Measurements from ENCODE around the gene HOGA1. TPM values are rescaled to one million over a fixed set of nuclear protein-coding genes. Genes with fewer than 3 reads are reported as not detected.
A peak's percentile ranks its signal among the peaks of the same experiment; 100 is the strongest.
"Not testable (repeated sequence)": the region's sequence is repeated elsewhere in the genome, so short reads cannot be mapped to it uniquely, and the experiment has no call there.

HOGA1 gene
- total RNA-seq, 3 donors from 2014 or later (not counting 1 experiment from before 2014, with no cell fraction given), result not detected

DNA sequence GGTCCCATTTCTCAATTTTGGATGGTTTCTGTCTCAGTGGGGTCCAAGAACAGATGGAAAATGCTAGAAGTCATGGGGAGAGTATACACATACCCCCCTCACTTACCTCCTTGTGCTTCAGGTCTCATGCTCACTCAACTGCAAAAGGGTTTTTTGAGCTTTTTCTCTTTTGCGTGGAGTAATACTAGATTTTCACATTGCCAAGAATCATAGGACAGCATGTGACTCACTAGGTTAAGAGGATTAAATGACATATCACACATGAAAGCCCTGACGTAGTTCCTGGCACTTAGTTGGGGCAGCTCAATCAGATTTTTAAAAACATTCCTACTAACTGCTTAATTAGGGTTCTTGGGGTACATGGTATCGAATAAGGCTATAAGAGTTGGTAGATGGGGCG, 60.7 kb downstream of the HOGA1 start:
- intact Hi-C loops (cut with micrococcal nuclease), result loop anchor here (5.0 to 10.0 kb wide), 3 partner anchors 148 to 350 kb away; partner anchors contain the start of genes ARHGAP19, MMS19 and UBTD1

DNA sequence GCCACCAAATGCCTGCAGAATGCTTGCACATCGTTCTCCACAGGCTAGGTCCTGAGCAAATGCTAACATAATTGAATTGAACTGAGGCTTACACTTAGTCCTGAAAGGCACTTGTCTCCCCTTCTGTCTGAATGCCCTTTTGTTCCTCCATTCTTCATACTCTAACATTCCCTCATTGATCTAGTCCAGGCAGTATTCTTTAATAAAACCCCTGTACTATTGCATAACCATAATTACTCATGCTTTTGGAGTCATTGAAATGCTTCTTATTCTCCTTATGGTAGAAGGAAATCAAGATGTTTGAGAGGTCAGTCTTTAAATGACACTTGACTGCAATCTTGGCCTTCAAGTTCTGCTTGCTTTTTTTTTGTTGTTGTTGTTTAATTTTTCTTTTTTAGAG, 63.4 kb downstream of the HOGA1 start:
- Histone ChIP-seq H3K27me3 (ENCODE audit: control insufficient read depth, insufficient read depth, low read length) (no peaks in the 10 kb centered on the region), H3K27ac (ENCODE audit: low read length) (no peak overlapping the region), H3K36me3 (ENCODE audit: control insufficient read depth, insufficient read depth, low read length) (peaks cover 28% of the 10 kb centered on the region), H3K4me3 (ENCODE audit: low read length) (no peak overlapping the region), H3K4me1 (ENCODE audit: control insufficient read depth, insufficient read depth, low read length) (peaks cover 24% of the 10 kb centered on the region), H3K9me3 (ENCODE audit: control insufficient read depth, insufficient read depth, low read length) (no peaks in the 10 kb centered on the region)
- intact Hi-C loops (cut with micrococcal nuclease), result loop anchor here (10.0 kb wide), 2 partner anchors 233 to 353 kb away; partner anchors contain the start of gene ARHGAP19
- H3K27ac Mint-ChIP-seq, result peak overlapping the region; percentile 93 to 94
- H3K36me3 Mint-ChIP-seq, result no peaks in the 10 kb centered on the region
- no peak overlapping the region for H3K4me3 Mint-ChIP-seq
- no peaks in the 10 kb centered on the region for H3K27me3 Mint-ChIP-seq (ENCODE audit: low read depth in 2 of 2)
- 100% methylated on average over 1 of the region's 1 CpG for WGBS (ENCODE audit: insufficient coverage)
- no peaks in the 10 kb centered on the region for H3K9me3 Mint-ChIP-seq
- peaks cover 30 to 33% of the 10 kb centered on the region in 2 donors for H3K4me1 Mint-ChIP-seq
- no peak for DNase-seq
- TF ChIP-seq, protein P1, sequence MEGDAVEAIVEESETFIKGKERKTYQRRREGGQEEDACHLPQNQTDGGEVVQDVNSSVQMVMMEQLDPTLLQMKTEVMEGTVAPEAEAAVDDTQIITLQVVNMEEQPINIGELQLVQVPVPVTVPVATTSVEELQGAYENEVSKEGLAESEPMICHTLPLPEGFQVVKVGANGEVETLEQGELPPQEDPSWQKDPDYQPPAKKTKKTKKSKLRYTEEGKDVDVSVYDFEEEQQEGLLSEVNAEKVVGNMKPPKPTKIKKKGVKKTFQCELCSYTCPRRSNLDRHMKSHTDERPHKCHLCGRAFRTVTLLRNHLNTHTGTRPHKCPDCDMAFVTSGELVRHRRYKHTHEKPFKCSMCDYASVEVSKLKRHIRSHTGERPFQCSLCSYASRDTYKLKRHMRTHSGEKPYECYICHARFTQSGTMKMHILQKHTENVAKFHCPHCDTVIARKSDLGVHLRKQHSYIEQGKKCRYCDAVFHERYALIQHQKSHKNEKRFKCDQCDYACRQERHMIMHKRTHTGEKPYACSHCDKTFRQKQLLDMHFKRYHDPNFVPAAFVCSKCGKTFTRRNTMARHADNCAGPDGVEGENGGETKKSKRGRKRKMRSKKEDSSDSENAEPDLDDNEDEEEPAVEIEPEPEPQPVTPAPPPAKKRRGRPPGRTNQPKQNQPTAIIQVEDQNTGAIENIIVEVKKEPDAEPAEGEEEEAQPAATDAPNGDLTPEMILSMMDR (IDR thresholded peaks at IDR 0.05), result no peak
- no peak for ATAC-seq

More for the DNA sequence above, 60.7 kb downstream of the HOGA1 start:
- TF ChIP-seq, protein P1 (IDR thresholded peaks at IDR 0.05), result no peak
- Histone ChIP-seq H3K27ac (ENCODE audit: low read length) (no peak overlapping the region), H3K36me3 (ENCODE audit: control insufficient read depth, insufficient read depth, low read length) (peaks cover 9% of the 10 kb centered on the region), H3K4me3 (ENCODE audit: low read length) (no peak overlapping the region), H3K27me3 (ENCODE audit: control insufficient read depth, insufficient read depth, low read length) (no peaks in the 10 kb centered on the region), H3K4me1 (ENCODE audit: control insufficient read depth, insufficient read depth, low read length) (peaks cover 40% of the 10 kb centered on the region), H3K9me3 (ENCODE audit: control insufficient read depth, insufficient read depth, low read length) (no peaks in the 10 kb centered on the region)
- Mint-ChIP-seq H3K4me3 (no peak overlapping the region), H3K27me3 (ENCODE audit: low read depth in 2 of 2) (no peaks in the 10 kb centered on the region), H3K4me1 (peaks cover 48 to 55% of the 10 kb centered on the region in 2 donors), H3K9me3 (no peaks in the 10 kb centered on the region), H3K36me3 (no peaks in the 10 kb centered on the region), H3K27ac (no peak overlapping the region)
- WGBS (ENCODE audit: insufficient coverage), result 100% methylated on average over 3 of the region's 4 CpGs
- ATAC-seq, result no peak
- DNase-seq, result no peak

DNA sequence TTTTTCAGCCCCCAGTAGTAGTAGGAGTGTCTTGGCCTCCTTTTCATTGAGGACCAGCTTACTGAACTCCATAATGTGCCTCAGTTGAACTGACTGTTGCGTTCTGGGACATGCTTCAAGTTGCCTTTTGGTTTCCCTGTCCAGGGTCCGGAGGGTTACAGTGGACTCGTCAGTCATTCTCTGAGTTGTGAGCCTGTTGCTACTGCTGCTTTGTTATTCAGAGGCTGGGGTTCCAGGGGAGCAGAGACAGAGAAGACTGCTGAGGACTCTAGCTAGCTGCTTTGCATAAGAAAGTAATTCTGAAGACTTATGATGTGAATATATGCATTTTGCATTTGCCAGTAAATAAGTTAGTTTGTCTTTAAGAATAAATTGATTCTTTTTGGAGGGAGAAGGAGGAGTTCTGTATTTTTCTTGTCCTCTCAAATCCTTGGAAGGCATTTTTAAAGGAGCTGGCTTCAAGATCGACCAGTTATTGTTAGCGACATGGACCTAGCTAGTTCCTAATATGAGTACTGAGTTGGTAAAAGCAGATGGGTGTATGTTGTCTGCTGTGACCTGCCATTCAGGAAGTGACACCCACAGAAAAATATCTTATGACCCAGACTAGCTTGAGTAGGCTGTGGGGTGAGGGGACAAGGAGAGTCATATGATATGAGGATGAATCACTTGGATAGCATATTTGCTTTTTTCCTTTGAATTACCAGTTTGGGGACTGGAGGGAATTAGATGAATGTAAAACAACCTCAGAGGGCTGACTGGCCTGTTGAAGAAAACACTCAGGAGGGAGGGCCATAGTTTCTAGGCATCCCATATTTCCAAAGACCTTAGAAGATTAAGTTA, 64.6 kb downstream of the HOGA1 start:
- peaks cover 37% of the 10 kb centered on the region for H3K36me3 ChIP-seq (ENCODE audit: control insufficient read depth, insufficient read depth, low read length)
- H3K4me3 Mint-ChIP-seq, result peak overlapping the region; percentile 84
- peaks cover 8% of the 10 kb centered on the region for H3K36me3 Mint-ChIP-seq
- H3K27ac Mint-ChIP-seq, result peak overlapping the region; percentile 93 to 94
- peak overlapping the region; percentile 5 for H3K4me3 ChIP-seq (ENCODE audit: low read length)
- H3K9me3 Mint-ChIP-seq, result no peaks in the 10 kb centered on the region
- TF ChIP-seq, protein P1 (IDR thresholded peaks at IDR 0.05), result no peak
- 51% methylated on average over 5 of the region's 5 CpGs for WGBS (ENCODE audit: insufficient coverage)
- H3K4me1 ChIP-seq (ENCODE audit: control insufficient read depth, insufficient read depth, low read length), result peaks cover 20% of the 10 kb centered on the region
- no peaks in the 10 kb centered on the region for H3K27me3 ChIP-seq (ENCODE audit: control insufficient read depth, insufficient read depth, low read length)
- DNase-seq (peak; percentile 42 to 72), ATAC-seq (peak; percentile 96 to 100 (median 98))
- no peaks in the 10 kb centered on the region for H3K9me3 ChIP-seq (ENCODE audit: control insufficient read depth, insufficient read depth, low read length)
- intact Hi-C loops (cut with micrococcal nuclease), result loop anchor here (1.0 to 10.0 kb wide), 5 partner anchors 8 to 354 kb away; partner anchors contain the start of genes ARHGAP19, AVPI1, MORN4 and PI4K2A
- H3K27ac ChIP-seq (ENCODE audit: low read length), result peak overlapping the region; percentile 83
- no peaks in the 10 kb centered on the region for H3K27me3 Mint-ChIP-seq (ENCODE audit: low read depth in 2 of 2)
- H3K4me1 Mint-ChIP-seq, result peaks cover 19 to 31% of the 10 kb centered on the region in 2 donors

DNA sequence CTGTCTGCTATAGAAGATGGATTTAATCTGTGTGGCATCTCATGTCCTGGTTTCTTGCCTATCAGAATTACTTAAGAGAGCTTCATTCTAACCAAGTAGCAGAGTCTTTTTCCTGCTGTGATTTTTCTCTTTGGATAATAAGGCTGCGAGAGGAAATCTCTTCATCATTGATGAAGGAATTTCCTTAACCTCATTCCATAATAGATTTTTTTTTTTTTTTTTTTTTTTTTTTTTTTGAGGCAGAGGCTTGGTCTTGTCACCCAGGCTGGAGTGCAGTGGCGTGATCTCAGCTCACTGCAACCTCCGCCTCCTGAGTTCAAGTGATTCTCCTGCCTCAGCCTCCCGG, 65.2 kb downstream of the HOGA1 start:
- intact Hi-C loops (cut with micrococcal nuclease), result loop anchor here (1.0 to 10.0 kb wide), 5 partner anchors 9 to 355 kb away; partner anchors contain the start of genes ARHGAP19, AVPI1, MORN4 and PI4K2A
- H3K27me3 ChIP-seq (ENCODE audit: control insufficient read depth, insufficient read depth, low read length); H3K36me3 Mint-ChIP-seq; H3K27me3 Mint-ChIP-seq (ENCODE audit: low read depth in 2 of 2); ATAC-seq; H3K9me3 ChIP-seq (ENCODE audit: control insufficient read depth, insufficient read depth, low read length); H3K9me3 Mint-ChIP-seq; H3K4me3 ChIP-seq (ENCODE audit: low read length); DNase-seq: not testable (repeated sequence)
- peak overlapping the region; percentile 93 to 94 for H3K27ac Mint-ChIP-seq
- peaks cover 37% of the 10 kb centered on the region for H3K36me3 ChIP-seq (ENCODE audit: control insufficient read depth, insufficient read depth, low read length)
- H3K4me1 Mint-ChIP-seq, result peaks cover 19 to 31% of the 10 kb centered on the region in 2 donors
- peaks cover 20% of the 10 kb centered on the region for H3K4me1 ChIP-seq (ENCODE audit: control insufficient read depth, insufficient read depth, low read length)
- peak overlapping the region; percentile 84 for H3K4me3 Mint-ChIP-seq
- H3K27ac ChIP-seq (ENCODE audit: low read length), result peak overlapping the region; percentile 83
- WGBS (ENCODE audit: insufficient coverage), result no CpG with 5 or more reads among the region's 4 CpGs
